ENCODE data around the gene RAD17.
"Not testable (repeated sequence)": the region's sequence is repeated elsewhere in the genome, so short reads cannot be mapped to it uniquely, and the experiment has no call there.

Gene RAD17

DNA sequence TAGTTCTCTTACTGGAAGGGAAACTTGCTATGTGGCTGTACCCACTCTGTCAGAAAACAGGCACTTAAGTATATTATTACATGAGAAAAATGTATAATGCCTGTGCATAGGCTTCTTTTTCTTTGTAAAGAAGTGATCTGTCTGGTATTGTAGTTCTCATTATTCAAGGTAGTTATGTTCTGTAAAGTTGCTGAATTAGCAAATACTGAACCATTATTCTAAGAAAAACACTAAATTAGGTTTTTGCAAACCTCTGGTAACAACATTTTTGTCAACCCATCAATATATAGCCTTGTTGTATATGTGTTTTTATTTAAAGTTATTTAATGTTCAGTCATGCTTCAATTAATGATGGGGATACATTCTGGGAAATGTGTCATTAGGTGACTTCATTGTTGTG lies 8.8 kb downstream of the RAD17 start:
- DNase-seq (ENCODE audit: low spot score), result no peak

DNA sequence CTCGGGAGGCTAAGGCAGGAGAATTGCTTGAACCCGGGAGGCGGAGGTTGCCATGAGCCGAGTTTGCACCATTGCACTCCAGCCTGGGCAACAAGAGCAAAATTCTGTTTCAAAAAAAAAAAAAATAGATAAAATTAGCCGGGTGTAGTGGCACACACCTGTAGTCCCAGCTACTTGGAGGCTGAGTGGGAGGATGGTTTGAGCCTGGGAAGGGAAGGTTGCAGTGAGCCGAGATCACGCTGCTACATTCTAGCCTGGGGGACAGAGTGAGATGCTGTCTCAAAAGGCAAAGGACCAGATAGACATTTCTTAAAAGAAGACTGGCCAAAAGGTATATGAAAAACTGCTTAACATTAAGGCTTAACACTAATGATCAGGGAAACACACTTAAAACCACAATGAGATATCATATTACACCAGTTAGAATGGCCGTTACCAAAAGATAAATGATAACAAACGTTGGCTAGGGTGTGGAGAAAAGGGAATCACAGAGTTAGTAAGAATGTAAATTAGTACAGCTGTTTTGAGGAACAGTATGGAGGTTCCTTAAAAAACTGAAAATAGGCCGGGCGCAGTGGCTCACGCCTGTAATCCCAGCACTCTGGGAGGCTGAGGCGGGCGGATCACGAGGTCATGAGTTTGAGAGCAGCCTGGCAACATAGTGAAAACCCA lies 35.2 kb downstream of the RAD17 start:
- DNase-seq (ENCODE audit: low spot score), result no peak

DNA sequence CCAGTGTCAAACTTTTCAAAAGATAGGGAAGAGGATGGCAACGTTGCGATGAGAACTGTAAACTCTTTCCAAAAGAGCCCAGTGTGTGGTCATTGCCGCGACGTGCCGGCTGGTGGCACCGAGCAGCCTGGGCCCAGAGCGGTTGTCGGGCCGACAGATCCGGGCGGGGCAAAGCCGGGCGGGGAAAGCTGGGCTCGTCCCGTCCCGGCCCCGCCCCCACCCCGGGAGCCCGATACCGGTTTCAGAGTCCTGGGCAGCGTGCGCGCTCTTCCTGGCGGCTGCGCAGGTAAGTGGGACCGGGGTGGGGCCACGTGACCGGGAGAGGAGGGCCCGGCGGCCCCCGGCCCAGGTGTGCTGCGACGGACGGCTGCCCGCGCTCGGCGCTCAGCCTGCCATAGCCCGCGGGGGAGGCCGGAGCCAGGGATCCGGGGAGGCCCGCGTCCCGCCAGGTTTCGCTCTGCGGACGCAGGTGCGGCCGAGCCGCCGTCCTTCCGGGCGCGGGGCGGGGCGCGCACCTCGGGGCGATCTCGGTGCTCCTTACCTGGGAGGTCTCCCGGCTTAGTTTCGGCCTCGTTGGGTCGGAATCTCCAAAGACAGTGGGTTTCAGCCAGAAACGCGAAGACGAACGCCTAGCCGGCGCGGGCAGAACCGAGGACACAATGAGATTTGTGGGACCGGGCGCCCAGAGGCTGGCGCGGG lies 45.4 kb downstream of the RAD17 start, which contains the start of gene MARVELD2:
Gene MARVELD2 (plus strand): TSS at position 232 of the 699 bp plus-strand sequence. CDS start 4,270 bp downstream, outside the sequence.
- peak; percentile 84 for DNase-seq (ENCODE audit: low spot score)

DNA sequence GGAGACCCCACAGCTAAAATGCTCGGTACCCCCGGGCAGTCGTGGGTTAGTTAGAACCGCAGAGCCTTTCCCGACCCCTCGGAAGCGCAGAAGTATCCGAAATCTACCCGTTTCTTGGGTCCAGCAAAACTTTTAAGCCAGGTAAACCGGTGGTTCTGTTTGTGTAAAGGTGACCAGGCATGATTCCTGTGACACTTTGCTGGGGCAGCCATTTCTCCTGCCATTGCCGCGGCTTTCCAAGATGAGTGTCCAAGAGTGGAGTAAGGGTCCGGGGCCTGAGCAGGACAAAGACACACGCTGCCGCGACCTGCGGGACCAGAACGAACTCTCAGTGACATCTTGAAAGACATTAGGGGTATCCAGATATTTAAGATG lies 46.0 kb downstream of the RAD17 start:
- DNase-seq (ENCODE audit: low spot score), result peak; percentile 51

DNA sequence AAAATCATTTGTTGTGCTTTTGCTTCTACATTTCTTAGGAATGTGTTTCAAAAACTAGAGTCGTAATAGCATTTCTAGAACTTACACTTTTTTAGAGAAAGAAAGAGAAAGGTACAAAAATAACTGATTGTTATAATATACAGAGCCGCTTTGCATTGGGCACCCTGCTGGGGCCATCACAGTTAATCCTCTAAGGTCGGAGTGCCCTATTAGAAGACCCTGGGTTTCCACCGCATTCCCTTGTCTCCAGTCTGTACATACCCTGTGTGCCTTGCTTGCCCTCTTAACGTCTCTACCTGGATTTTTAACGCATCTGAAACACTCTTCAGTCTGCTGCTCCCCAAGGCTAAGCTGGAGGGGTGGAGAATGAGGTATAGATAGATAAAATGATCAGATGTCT lies 46.6 kb downstream of the RAD17 start:
- DNase-seq (ENCODE audit: low spot score), result no peak

DNA sequence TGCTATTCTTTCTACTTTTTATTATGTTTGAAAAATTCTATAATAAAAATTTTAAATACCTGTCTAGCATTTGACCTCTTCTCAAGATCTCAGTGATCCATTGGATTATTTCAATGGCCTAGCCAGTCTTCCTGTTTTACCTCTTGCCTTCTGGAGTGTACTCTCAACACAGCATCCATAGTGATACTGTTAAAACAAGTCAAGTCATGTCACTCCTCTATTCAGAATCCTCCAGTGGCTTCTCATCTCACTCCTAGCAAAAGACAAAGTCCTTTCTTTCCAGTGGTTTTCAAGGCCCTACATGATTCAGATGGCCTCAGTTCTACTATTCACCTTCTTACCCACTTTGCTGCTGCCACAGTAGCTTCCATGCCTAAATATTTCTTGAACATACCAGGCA lies 47.1 kb downstream of the RAD17 start:
- DNase-seq (ENCODE audit: low spot score), result no peak

DNA sequence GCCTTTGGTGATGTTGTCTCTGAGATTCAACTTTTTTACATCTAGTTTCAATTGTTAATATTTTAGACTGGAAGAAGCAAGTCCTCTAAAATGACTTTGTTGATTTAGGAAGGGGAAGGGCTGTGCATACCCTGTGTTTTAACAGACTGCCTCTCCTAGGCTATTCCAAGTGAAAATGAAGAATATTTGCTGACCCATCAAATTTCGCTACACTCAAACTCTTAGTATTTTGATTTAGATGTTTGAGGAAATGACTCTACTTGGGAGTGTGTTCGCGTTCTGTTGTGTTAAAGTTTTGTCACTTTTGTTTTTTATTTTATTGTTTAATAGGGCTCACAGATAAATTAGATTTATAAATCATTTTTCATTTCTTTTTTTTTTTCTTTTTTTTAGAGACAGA lies 48.9 kb downstream of the RAD17 start:
- no peak for DNase-seq (ENCODE audit: low spot score)

DNA sequence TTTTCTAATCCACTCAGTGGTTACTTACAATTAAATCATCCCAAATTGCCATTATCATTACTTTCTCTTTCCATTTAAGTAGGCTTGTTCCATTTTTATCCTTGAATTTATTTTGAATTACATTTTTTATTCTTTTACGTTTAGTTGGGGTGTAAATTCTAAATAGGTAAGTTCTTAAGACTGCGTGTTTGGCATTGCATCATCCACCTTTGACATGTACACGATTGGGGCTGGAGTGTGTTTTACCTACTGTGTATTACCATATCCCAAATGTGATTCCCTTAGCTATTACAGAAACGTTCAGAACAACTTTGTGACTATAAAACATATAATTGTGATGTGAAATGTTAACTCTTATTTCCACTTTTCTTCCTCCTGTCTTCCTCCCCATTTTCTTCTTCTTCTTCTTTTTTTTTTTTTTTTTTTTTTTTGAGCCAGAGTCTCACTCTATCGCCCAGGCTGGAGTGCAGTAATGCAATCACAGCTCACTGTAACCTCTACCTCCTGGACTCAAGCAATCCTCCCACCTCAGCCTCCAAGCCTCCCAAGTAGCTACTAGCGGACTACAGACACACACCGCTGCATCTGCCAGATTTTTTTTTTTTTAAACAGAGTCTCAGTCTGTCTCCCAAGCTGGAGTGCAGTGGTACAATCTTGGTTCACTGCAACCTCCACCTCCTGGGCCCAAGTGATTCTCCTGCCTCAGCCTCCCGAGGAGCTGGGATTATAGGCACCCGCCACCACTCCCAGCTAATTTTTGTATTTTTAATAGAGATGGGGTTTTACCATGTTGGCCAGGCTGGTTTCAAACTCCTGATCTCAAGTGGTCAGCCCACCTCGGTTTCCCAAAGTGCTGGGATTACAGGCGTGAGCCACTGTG lies 62.0 kb downstream of the RAD17 start:
- DNase-seq (ENCODE audit: low spot score), result no peak

DNA sequence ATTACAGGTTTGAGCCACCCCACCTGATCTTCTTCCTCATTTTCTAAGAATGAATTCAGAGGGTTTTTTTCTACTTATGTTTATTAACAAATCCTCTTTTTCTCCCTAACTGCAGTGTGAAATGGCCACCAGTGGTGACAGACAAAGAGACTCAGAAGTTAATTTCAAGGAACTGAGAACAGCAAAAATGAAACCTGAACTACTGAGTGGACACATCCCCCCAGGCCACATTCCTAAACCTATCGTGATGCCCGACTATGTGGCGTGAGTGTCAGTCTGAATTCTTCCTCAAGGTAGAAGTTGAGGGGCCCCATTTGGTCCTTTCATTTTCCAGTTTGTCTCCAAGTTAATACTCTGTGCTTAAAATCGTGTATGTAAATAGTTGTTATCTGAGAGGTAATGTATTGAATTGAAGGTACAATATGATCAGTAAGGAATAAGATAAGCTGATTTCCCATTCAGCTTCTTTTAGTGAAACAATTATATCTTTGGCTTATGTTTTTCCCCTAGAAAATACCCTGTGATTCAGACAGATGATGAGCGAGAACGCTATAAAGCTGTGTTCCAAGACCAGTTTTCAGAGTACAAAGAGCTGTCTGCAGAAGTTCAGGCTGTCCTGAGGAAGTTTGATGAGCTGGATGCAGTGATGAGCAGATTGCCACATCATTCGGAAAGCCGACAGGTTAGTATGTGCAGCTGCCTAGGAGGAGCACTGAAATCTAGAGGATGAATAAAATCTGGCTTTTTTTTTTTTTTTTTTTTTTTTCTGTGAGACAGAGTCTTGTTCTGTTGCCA lies 63.0 kb downstream of the RAD17 start:
- no peak for DNase-seq (ENCODE audit: low spot score)

DNA sequence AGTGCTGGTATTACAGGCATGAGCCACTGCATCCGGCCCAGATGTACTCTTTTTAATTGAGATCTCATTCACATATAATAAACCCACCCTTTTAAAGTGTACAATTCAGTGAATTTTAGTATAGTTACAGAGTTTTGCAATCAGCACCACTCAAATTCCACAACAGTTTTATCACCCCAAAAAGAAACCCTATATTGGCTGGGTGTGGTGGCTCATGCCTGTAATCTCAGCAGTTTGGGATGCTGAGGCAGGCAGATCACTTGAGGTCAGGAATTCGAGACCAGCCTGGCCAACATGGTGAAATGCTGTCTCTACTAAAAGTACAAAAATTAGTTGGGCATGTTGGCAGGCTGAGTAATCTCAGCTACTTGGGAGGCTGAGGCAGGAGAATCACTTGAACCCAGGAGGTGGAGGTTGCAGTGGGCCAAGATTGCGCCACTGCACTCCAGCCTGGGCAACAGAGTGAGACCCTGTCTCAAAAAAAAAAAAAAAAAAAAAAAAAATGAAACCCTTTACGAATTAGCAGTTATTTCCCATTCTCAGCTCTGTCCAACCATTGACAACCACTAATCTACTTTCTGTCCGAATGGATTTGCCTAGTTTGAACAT lies 65.8 kb downstream of the RAD17 start:
- not testable (repeated sequence) for DNase-seq (ENCODE audit: low spot score)

DNA sequence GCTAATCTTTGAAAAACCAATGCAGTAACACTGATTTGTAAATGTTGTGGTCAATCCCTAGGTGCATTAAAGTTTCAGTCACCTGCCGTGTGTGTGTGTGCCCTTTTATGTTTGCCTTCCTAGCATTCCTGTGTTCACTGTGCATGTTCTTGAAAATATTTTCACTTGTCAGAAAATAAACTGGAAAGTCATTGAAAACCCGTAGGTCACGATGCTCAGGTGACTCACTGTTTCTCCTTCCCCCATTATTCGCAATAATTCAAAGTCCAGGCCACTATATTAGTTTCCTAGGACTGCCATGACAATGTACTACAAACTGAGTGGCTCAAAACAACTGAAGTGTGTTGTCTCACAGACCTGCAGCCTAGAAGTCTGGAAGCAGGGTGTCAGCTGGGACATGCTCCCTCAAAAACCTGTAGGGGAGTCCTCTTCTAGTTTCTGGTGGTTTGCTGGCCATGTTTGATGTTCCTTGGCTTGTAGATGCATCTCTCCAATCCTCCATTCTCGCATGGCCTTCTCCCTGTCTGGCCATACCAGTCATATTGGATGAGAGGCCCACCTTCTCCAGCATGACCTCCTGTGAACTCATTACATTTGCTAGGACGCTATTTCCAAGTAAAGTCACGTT lies 74.6 kb downstream of the RAD17 start:
- no peak for DNase-seq (ENCODE audit: low spot score)

DNA sequence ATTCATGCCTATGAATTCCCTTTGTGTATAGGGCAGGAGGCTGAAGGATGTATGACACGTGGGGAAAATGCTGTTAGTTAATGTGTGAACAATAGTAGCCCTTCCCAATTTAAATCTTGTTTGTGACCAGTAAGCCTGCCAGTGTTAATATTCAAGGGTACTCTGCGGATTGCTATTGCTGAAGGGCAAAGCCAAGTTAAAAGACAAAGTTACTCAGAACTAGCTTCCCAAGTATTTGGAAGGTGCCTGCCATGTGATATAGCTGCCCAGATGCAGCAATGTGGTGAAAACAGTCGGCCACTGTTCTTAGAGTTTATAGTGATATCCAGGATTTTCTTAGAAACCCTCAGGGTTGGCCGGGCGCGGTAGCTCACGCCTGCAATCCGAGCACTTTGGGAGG lies 79.9 kb downstream of the RAD17 start:
- DNase-seq (ENCODE audit: low spot score), result no peak

DNA sequence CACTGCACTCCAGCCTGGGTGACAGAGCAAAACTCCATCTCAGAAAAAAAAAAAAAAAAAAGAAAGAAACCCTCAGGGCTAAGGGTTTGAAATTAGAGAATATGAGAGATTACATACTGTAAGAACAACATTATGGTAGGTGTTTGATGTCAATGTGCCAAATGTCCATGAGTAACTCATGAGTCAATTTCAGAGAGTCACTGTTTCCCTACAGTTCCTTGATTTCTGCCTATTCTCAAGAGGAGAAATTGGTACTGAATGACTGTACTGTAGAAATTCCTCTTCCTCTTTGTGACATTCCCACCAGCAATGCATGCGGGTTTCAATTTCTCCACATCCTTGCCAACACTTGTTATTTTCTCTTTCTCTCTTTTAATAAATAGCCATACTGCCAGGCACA lies 80.5 kb downstream of the RAD17 start:
- DNase-seq (ENCODE audit: low spot score), result no peak

DNA sequence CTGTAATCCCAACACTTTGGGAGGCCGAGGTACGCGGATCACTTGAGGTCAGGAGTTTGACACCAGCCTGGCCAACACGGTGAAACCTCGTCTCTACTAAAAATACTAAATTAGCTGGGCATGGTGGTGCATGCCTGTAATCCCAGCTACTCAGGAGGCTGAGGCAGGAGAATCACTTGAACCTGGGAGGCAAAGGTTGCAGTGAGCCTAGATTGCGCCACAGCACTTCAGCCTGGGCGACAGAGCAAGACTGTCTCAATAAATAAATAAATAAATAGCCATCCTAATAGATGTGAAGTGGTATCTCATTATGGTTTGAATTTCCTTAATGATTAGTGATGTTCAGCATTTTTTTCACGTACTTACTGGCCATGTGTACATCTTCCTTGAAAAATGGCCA lies 80.9 kb downstream of the RAD17 start:
- DNase-seq (ENCODE audit: low spot score), result not testable (repeated sequence)

DNA sequence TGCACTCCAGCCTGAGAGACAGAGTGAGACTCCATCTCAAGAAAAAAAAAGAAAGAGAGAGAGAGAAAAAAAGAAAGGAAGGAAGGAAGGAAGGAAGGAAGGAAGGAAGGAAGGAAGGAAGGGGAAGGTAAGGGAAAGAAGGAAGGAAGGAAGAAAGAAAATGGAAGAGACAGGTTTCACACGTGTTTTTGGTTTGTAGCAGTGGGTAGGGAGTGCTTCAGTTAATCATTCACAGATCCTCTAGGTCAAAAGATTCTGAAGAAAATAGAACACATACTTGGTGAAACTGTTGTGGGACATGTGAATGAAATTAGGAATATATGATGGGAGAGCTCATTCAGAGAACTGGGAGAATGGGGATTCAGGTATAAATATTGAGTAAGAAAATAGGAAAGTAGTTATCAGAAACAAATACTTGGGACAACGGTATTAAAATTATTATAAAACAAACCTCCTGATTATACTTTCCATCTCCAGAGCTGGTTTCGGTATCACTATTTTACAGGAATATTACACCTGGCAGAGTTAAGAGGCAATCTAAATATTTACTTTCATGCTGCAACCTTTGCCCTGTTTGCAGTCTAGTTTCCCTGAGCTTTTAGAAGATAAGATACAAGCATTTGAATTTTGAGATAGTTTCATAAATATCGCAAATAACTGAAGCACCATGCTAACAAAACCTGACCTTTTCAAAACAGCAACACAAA lies 82.5 kb downstream of the RAD17 start:
- no peak for DNase-seq (ENCODE audit: low spot score)

DNA sequence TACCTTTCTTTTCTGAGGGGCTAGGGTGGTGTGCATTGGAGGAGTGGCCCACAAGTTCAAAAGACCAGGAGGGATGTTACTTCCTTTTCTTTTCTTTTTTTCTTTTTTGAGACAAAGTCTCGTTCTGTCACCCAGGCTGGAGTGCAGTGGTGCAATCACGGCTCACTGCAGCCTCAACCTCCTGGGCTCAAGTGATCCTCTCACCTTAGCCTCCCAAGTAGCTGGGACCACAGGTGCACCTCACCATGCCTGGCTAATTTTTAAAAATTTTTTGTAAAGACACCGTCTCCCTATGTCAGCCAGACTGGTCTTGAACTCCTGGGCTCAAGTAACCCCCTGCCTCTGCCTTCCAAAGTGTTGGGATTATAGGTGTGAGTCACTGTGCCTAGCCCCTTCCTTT lies 83.9 kb downstream of the RAD17 start:
- DNase-seq (ENCODE audit: low spot score), result not testable (repeated sequence)

DNA sequence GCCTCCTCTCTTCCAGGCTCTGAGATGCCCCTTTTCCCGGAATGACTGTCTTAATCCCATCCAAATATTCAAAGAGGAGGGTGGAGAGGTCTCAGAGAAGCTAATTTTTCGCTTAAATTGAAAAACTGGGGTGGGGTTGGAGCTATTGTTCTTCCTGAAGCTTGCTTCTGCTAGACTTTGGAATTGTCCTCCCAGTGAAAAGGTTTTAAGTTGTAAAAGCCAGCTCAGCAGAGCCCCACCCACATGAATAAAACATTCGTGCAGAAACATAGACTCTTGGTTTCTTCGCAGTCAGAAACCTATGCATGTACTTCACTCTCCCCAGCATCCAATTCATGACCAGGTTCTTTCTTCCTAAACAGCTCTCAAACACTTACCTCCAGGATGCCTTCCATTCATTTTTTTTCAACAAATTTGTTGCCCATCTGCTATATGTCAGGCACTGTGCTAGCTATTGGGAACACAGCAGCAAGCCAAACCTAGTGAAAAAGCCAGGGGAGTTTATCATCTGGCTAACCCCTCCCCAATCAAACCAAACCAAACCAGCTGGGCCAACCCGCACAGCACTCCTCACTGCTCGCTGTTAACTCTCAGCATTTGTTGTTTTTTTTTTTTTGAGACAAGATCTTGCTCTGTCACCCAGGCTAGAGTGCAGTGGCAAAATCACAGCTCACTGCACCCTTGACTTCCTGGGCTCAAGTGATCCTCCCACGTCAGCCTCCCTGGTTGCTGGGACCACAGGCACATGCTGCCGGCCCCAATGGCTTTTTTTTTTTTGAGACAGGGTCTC lies 85.0 kb downstream of the RAD17 start:
- no peak for DNase-seq (ENCODE audit: low spot score)

DNA sequence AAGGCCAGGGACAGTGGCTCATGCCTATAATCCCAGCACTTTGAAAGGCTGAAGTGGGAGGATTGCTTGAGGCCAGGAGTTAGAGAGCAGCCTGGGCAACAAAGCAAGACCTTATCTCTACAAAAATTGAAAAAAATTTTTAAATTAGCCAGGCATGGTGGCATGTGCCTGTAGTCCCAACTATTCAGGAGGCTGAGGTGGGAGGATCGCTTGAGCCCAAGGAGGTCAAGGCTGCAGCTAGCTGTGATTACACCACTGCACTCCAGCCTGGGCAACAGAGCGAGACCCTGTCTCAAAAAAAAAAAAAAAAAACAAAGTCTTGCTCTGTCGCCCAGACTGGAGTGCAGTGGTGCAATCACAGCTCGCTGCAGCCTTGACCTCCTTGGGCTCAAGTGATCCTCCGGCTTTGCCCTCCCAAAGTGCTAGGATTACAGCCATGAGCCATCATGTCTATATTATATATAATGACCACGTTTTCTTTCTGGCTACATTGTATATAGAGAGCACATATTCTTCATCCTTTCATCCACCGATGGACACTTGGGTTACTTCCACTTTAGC lies 85.9 kb downstream of the RAD17 start:
- DNase-seq (ENCODE audit: low spot score), result not testable (repeated sequence)

DNA sequence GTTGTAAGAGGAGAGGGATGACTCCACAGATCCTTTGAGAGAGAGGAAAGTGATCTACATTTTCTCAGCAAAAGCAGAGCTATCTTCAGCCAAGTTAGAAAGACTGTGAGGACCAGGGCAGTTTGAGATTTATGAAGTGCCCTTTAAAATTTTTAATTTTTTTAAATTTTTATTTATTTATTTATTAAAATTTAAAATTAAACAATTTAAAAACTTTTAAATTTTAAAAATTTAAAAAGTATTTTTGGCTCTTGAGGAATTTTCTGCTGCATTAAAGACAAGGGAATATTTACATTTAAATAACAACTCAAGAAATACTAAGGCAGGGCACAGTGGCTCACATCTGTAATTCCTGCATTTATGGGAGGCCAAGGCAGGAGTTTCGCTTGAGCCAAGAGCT lies 92.6 kb downstream of the RAD17 start:
- DNase-seq (ENCODE audit: low spot score), result no peak
